NCI-H146 treated with DMSO at 0.1 percent for 48 hours (cell line): ENCODE data around the gene GPRC5A.

ENCODE experiments used
- DNase-seq: peaks from one replicate; lab custom pipeline; 2025; ENCODE audit not compliant: unreplicated experiment; lab: John Stamatoyannopoulos, UW

Gene GPRC5A

GRCh38 chr12:12883369-12884001 lies 7.9 kb upstream of the GPRC5A start:
- DNase-seq = no peak

GRCh38 chr12:12885096-12885792 lies 6.1 kb upstream of the GPRC5A start:
- DNase-seq = no peak

- DNase-seq = no peak
Measured at GRCh38 chr12:12887471-12887870, 3.9 kb upstream of the GPRC5A start.

GRCh38 chr12:12889701-12890100 lies 1.7 kb upstream of the GPRC5A start:
- no peak for DNase-seq

- peak; percentile 36 for DNase-seq
Measured at GRCh38 chr12:12890543-12891079, 751 bp upstream of the GPRC5A start.

GRCh38 chr12:12891881-12892355 lies 556 bp downstream of the GPRC5A start:
- DNase-seq = no peak

- DNase-seq = no peak
Measured at GRCh38 chr12:12892681-12893141, 1.3 kb downstream of the GPRC5A start.

GRCh38 chr12:12893438-12893837 lies 2.1 kb downstream of the GPRC5A start:
- DNase-seq = no peak

- no peak for DNase-seq
Measured at GRCh38 chr12:12896260-12896659, 4.9 kb downstream of the GPRC5A start.

- no peak for DNase-seq
Measured at GRCh38 chr12:12897302-12897701, 5.9 kb downstream of the GPRC5A start.

GRCh38 chr12:12898136-12898717 lies 6.9 kb downstream of the GPRC5A start:
- no peak for DNase-seq

- DNase-seq = no peak
Measured at GRCh38 chr12:12898911-12899511, 7.6 kb downstream of the GPRC5A start.

- DNase-seq = no peak
Measured at GRCh38 chr12:12899530-12900380, 8.4 kb downstream of the GPRC5A start.

- no peak for DNase-seq
Measured at GRCh38 chr12:12900786-12901157, 9.4 kb downstream of the GPRC5A start.

- DNase-seq = no peak
Measured at GRCh38 chr12:12901158-12901791, 9.9 kb downstream of the GPRC5A start.

GRCh38 chr12:12902036-12902435 lies 10.7 kb downstream of the GPRC5A start:
- DNase-seq = no peak

GRCh38 chr12:12903642-12904609 lies 12.6 kb downstream of the GPRC5A start:
- DNase-seq = no peak

GRCh38 chr12:12907552-12907951 lies 16.2 kb downstream of the GPRC5A start:
- DNase-seq = no peak

GRCh38 chr12:12908252-12908651 lies 16.9 kb downstream of the GPRC5A start:
- no peak for DNase-seq
